NCI-H2196 treated with DMSO at 0.1 percent for 48 hours (cell line): ENCODE results near the gene SNRPD3.

Source experiments
- DNase-seq: peaks from one replicate; lab custom pipeline; 2025; ENCODE audit not compliant: unreplicated experiment; lab: John Stamatoyannopoulos, UW

Gene SNRPD3

GRCh38 chr22:24566899-24567511, 11.2 kb downstream of the SNRPD3 start:
- no peak for DNase-seq

DNA sequence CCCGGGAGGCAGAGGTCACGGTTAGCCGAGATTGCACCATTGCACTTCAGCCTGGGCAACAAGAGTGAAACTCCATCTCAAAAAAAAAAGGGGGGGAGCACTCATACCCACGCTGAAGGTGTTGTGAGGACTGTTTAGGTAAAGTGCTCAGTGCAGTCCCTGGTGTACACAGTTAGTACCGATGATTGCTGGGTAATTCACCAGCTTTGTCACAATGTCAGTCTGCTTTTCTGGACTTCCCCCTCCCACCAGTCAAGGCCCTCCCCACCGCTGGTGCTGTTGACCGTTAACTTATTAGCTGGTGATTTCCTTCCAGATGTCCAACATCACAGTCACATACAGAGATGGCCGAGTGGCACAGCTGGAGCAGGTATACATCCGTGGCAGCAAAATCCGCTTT, 11.9 kb downstream of the SNRPD3 start:
- no peak for DNase-seq

- DNase-seq, result no peak
Observed at GRCh38 chr22:24571266-24571665, 15.5 kb downstream of the SNRPD3 start.

GRCh38 chr22:24576778-24577177, 21.0 kb downstream of the SNRPD3 start:
- no peak for DNase-seq

- DNase-seq, result no peak
Observed at GRCh38 chr22:24578355-24579257, 22.8 kb downstream of the SNRPD3 start.

DNA sequence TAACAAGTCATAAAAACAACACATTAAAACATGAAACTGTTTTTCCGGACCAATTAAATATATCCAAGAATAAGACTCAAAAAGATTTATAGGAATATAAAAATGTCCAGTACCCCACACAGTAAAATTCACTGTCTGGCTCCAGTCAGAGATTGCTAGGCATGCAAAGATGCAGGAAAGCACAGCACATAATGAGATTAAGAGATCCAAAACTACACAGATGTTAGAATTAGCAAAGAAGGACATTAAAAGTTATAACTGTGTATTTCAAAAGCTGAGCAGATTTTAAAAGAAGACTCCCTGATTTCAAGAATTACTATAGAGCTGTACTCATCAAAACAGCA, 23.4 kb downstream of the SNRPD3 start:
- DNase-seq, result no peak

DNA sequence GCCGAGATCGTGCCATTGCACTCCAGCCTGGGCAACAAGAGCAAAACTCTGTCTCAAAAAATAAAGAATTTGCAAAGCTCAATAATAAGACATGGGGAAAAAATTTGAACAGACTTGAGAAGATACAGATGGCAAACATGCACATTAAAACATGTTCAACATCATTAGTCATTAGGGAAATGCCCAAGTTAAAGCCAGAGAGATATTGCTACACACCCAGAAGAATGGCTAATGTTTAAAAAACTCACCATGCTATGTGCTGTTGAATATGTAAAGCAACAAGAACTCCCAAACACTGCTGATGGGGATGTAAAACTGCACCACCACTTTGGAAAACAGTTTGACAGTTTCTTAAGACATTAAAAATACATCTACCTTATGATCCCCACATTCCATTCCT, 24.5 kb downstream of the SNRPD3 start:
- no peak for DNase-seq

- DNase-seq, result no peak
Observed at GRCh38 chr22:24582056-24582814, 26.4 kb downstream of the SNRPD3 start.

DNA sequence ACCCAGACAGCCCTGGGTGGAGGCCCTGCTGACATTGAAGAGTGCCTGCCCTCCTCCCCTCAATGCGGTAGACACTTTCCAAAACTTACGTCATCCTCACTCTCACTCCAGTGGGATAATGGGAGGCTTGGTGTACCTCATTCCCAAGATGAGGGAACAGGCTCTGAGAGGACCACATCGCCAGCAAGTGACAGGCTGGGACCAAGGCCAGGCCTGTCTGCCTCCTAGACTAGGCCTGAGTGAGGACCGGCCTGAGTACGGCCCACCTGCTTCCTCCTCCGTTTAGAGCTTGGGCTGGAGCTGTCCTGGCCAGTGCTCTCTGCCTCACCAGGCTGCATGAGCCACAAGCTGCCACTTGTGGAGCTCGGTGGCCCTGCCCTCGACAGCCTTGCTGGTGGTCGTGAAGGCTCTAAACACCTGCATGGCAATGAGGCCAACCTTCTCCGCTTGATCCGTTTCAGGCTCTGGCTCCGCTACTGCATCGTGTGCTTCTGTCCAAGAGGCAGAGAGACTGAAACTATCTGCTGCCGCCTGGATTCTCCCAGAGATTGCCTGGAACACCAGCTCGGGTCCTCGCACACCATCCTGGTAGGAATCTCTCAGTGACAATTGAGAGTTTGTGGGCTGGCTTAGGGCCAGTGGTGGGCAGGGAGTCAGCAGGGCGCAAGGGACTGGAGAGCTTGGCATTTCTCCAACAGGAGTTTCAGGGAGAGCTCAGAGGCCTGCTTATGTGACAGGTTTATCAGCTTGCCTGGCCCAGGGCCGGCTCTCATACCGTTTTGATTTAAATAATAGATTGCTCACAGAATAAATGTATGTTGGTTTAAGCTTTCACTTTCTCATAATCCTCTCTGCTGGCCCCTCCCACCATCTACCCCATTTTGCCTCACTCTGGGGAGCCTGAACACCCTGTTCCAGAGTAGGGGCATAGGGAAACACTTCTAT, 27.7 kb downstream of the SNRPD3 start:
- DNase-seq, result no peak

DNA sequence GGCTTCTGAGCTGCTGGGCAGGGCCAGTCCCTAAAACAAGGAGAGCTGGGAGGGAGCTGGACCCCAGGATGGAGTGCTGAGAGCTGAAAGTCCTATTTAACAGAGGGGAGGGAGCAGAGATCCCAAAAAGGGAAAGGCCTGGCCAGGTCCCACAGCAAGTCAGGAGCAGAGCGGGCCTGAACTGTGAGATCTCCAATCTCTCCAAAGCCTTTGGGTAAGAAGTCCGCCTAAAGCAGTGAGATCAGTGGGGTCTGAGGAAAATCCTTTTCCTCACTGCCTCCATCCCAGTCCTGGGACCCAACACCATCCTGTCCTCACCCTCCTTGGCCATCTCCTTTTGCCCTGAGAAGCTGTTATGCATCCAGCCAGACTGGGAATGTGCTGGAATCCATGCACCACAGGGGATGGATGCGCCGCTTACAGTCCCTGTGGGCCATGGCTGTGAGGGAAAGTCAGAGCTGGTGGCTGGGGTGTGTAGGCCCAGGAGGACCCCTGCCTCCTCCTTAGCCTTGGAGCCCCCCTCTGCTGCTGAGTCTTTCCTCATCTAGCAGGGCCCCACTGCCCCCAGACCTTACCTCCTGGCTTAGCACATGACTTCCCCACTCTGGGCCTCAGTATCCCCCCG, 28.5 kb downstream of the SNRPD3 start:
- DNase-seq, result no peak

GRCh38 chr22:24584871-24585411, 29.1 kb downstream of the SNRPD3 start:
- DNase-seq, result no peak

- DNase-seq, result no peak
Observed at GRCh38 chr22:24585461-24585860, 29.7 kb downstream of the SNRPD3 start.

DNA sequence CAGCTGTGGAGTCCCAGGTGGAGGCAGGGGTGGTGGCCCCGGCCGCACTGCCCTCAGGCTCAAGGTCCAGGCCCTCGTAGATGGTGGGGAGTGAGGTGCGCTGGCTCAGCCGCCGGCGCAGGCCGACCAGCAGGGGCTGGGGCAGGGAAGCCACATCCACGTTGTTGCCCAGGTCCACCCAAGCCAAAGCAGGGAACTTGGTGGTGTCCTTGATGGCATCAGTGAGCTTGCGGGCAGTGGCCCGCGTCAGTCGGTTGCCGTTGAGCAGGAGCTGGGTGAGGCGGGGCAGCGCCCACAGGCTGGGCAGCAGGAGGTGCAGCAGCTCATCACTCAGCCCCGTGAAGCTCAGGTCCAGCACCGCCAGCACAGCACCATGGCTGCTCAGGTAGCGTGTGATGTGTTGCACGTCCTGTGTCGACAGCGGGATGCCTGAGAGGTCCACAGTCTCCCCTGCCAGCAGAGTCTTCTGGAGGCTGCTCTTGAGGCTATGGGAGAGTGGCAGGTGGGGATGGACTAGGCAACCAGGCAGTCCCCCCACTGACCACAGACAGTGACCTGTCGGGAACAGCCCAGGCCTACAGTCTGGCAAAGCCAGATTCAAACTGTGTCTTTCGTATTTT, 30.2 kb downstream of the SNRPD3 start:
- no peak for DNase-seq

DNA sequence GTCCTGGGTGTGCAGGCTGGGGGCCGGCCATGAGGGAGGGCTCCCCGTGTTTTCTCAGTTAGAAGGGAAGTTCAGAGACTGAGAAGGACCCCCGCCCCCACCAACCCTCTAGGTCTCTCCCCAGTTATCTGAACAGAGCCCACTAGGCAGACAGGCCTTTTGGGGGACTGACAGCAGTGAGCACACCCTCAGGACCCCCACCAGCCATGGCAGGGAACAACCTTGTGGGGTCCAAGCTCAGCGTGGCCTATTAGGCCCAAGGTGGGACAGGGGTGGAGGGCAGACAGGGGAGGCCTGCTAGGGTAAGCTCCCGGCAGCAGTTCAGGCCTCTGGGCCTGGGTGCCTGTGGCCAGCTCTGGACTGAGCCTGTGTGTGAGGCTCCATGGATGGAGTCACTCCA, 31.5 kb downstream of the SNRPD3 start:
- no peak for DNase-seq

GRCh38 chr22:24587948-24588347, 32.1 kb downstream of the SNRPD3 start:
- DNase-seq, result no peak

DNA sequence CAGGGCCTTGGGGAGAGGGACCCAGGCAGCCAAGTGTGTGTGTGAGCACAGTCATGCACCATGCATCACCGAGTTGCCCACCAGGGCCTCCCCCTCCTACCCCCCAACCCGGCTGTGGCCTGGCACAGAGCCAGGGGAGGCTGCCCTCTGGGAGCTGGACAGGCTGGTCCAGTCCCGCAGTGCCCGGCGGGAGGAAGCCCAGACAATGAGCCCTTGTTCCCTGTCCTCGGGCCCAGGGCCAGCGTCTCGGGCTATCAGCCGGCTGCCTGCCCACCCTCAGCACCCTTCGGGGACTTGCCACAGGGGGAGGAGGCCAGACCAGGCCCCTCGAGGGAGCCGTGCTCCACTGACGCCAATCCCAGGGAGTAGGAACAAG, 32.6 kb downstream of the SNRPD3 start:
- no peak for DNase-seq

DNA sequence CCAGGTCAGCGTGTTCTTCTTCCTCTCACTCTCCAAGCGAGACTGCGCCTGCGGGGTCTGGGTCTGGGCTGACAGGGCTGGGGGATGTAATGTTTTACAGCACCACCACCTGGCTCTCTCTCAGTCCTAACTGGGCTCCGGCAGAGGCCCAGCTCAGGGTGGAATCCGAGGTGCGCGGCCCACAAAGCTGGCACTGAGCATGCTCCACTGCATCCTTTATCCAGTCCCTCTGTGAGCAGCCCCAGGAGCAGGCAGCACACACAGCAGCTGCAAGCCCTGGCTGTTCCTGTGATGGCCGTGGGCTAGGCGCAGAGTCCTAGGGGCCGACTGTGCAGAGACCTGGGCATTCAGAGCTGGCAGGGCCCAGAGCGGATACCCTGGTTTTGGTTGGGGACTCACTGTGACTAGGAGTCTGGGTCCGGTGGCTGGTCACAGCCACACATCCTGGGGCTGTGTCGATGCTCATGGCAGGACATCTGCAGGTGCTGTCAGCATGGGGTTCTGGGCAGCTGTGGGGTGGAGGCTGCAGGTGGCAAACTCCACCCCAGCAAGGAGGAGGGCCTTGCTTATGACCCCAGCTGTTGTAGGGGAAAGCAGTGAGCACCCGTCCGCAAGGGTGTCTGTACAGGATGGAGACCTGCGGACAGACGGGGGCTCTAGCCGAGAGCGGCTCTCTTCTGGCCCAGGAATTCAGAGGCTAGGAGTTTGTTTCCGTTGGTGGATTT, 33.1 kb downstream of the SNRPD3 start:
- DNase-seq, result no peak

DNA sequence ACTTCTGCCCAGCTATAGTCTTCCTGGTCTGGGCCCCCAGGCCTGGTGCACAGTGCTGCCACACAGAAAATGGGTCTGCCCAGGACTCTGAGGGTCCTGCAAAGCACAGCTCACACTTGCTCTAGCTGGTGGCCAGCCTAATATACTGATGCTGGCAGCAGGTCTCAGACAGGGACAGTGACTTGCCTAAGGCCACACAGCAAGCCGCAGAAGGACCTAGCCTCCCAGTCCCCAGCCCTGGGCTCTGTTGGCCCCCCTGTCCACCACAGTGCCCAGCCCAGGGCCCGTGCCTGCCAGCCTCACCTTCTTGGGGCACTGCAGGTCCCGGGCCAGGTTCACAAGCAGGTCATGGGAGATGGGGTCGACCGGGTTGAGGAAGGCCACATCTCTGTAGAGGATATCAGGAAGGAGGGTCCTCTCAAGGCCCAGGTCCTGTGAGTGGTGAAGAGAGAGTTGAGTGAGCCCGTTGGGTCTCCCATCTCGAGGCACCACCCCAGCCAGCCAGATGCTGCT, 33.8 kb downstream of the SNRPD3 start:
- DNase-seq, result no peak
